Sigmoid colon (tissue), 4 donors: ENCODE measurements around the gene NCBP3.

Experiments
- EP300 ChIP-seq, 4 donors: sonication (generic); formaldehyde crosslinking; IDR thresholded peaks; one replicate each; pipeline ENCODE4 v1.6.1; 2017; ENCODE audit warnings: antibody characterized with exemption in 4 of 4
- POLR2A ChIP-seq, 2 donors: fragments of 450-650 bp; IDR thresholded peaks; one replicate each; pipeline ENCODE4 v1.6.1; 2016; ENCODE audit warnings: antibody characterized with exemption in 2 of 2, mild to moderate bottlenecking in 2 of 2, moderate library complexity in 2 of 2
- POLR2AphosphoS5 ChIP-seq, 4 donors: sonication (generic); formaldehyde crosslinking; IDR thresholded peaks; one replicate each; pipeline ENCODE4 v1.6.1; 2017; ENCODE audit warnings: antibody characterized with exemption in 4 of 4
- TF ChIP-seq, protein P1 (sequence below), 4 experiments: fragments of 450-650 bp in 3 of 4; fragments of 200-600 bp in 1 of 4; IDR thresholded peaks; one replicate each; pipeline ENCODE4 v1.5.1; 2016 to 2019; ENCODE audit warnings: antibody characterized with exemption in 4 of 4, mild to moderate bottlenecking in 3 of 4, moderate library complexity in 2 of 4

DNA sequence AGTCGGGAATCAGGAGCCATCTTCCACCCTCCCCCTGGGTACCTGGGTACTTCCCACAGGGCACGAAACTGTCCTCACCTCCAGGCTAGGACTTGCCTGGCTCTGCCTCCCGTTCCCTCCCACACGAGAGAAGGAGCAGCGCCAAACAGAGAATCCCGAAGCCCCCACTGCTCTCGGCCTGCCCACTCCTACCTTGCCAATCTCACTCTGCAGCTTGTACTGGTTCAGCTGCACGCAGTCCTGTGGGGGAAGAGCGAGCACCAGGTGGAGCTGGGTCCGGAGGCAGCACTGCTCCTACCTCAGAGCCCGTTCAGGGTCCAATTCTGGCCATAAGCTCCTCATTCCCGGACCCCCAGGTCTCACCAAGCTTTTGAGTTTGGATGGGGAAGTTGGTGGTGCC is 38.1 kb upstream of the NCBP3 start:
- no peak for TF ChIP-seq POLR2A (IDR thresholded peaks at IDR 0.05)
- TF ChIP-seq, protein P1, sequence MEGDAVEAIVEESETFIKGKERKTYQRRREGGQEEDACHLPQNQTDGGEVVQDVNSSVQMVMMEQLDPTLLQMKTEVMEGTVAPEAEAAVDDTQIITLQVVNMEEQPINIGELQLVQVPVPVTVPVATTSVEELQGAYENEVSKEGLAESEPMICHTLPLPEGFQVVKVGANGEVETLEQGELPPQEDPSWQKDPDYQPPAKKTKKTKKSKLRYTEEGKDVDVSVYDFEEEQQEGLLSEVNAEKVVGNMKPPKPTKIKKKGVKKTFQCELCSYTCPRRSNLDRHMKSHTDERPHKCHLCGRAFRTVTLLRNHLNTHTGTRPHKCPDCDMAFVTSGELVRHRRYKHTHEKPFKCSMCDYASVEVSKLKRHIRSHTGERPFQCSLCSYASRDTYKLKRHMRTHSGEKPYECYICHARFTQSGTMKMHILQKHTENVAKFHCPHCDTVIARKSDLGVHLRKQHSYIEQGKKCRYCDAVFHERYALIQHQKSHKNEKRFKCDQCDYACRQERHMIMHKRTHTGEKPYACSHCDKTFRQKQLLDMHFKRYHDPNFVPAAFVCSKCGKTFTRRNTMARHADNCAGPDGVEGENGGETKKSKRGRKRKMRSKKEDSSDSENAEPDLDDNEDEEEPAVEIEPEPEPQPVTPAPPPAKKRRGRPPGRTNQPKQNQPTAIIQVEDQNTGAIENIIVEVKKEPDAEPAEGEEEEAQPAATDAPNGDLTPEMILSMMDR (IDR thresholded peaks at IDR 0.05) = no peak
- no peak for TF ChIP-seq EP300 (IDR thresholded peaks at IDR 0.05)
- no peak for TF ChIP-seq POLR2AphosphoS5 (IDR thresholded peaks at IDR 0.05)
